ENCODE data around the gene PDCL3.

PDCL3 gene

DNA sequence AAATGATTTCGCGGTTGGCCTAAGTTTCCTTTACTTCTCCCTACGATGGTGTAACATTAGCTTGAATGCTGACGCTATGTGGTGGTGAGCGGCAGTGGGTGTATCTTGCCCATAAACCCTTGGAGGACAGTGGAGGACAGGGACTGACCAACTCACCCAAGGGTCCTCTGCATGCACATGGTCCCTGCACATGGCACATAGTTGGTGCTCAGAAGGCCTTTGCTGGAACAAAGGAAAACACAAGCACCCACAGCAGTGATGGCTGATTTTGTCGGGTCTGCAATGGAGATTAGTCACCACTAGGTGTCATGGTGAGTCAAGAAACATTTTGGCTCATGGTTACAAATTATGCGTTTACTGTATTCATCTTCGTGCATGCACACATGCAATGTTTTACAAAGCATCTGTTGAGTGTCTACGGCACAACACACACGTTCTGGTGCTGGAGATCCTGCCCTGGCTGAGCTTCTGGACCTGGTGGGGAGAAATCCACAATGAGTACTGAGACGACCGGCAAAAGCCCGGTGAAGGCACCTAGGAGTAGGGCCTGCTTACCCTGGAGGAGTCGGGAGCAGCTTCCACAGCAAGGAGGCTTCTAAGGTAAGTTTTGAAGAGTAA lies 44.0 kb downstream of the PDCL3 start:
- H3K4me1 ChIP-seq (ENCODE audit: low read length), result no peaks in the 10 kb centered on the region
- no peak overlapping the region for H3K4me2 ChIP-seq (ENCODE audit: low read depth, low read length)
- TF ChIP-seq, protein P1, sequence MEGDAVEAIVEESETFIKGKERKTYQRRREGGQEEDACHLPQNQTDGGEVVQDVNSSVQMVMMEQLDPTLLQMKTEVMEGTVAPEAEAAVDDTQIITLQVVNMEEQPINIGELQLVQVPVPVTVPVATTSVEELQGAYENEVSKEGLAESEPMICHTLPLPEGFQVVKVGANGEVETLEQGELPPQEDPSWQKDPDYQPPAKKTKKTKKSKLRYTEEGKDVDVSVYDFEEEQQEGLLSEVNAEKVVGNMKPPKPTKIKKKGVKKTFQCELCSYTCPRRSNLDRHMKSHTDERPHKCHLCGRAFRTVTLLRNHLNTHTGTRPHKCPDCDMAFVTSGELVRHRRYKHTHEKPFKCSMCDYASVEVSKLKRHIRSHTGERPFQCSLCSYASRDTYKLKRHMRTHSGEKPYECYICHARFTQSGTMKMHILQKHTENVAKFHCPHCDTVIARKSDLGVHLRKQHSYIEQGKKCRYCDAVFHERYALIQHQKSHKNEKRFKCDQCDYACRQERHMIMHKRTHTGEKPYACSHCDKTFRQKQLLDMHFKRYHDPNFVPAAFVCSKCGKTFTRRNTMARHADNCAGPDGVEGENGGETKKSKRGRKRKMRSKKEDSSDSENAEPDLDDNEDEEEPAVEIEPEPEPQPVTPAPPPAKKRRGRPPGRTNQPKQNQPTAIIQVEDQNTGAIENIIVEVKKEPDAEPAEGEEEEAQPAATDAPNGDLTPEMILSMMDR (IDR thresholded peaks at IDR 0.05; ENCODE audit: low read length), result peak; percentile 79
- no peak for TF ChIP-seq EZH2phosphoT487 (IDR thresholded peaks at IDR 0.05; ENCODE audit: low read length)
- H3K27me3 ChIP-seq (replicated peaks; ENCODE audit: insufficient read depth, low read length), result no peaks in the 10 kb centered on the region
- no peaks in the 10 kb centered on the region for H3K9me3 ChIP-seq (replicated peaks; ENCODE audit: insufficient read depth, low read length)
- H3K79me2 ChIP-seq (ENCODE audit: low read length), result no peaks in the 10 kb centered on the region
- H3K9ac ChIP-seq (ENCODE audit: low read length), result no peak overlapping the region
- H3K27ac ChIP-seq (ENCODE audit: low read length), result no peak overlapping the region
- no peak overlapping the region for H3K4me3 ChIP-seq (ENCODE audit: low read length)
- H4K20me1 ChIP-seq (ENCODE audit: insufficient read depth, low read length), result no peaks in the 10 kb centered on the region
- H3K9me2 ChIP-seq (replicated peaks; ENCODE audit: insufficient read depth, low read length), result no peaks in the 10 kb centered on the region
- peak overlapping the region; percentile 27; the same call in 1 of the 2 replicates for H2AFZ ChIP-seq (ENCODE audit: low read length)
- DNase-seq, result peak; percentile 35
- H3K36me3 ChIP-seq (replicated peaks; ENCODE audit: insufficient read depth, low read length), result no peaks in the 10 kb centered on the region
- H3F3A ChIP-seq (ENCODE audit: insufficient read depth, low read length), result no peaks in the 10 kb centered on the region

DNA sequence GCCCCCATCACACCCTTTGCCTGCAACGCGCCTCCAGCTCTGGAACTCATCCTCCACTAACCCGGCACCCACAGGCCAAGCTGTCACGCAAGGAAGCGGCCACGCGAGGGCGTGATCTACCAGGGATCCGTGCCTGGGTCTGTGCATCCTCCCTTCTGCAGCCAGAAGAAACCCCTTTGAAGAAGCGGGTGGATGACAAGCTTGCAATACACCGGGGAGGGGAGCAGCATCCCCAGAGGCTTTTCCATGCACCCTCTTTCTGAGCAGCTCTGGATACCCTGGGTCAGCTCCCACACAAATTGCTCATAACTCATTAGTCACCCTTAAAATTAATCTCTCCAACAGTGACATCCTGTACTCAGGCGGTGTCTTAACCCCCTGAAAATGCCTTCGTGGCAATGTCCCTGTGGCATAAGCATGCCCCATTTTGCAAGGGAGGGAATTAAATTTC lies 47.6 kb downstream of the PDCL3 start:
- Histone ChIP-seq H3K4me1 (ENCODE audit: low read length) (no peaks in the 10 kb centered on the region), H3K9me3 (replicated peaks; ENCODE audit: insufficient read depth, low read length) (no peaks in the 10 kb centered on the region), H3K4me2 (ENCODE audit: low read depth, low read length) (no peak overlapping the region), H3K79me2 (ENCODE audit: low read length) (no peaks in the 10 kb centered on the region), H3K9me2 (replicated peaks; ENCODE audit: insufficient read depth, low read length) (no peaks in the 10 kb centered on the region), H4K20me1 (ENCODE audit: insufficient read depth, low read length) (no peaks in the 10 kb centered on the region), H3K9ac (ENCODE audit: low read length) (no peak overlapping the region), H3K36me3 (replicated peaks; ENCODE audit: insufficient read depth, low read length) (no peaks in the 10 kb centered on the region), H3K27me3 (replicated peaks; ENCODE audit: insufficient read depth, low read length) (no peaks in the 10 kb centered on the region), H3F3A (ENCODE audit: insufficient read depth, low read length) (no peaks in the 10 kb centered on the region), H2AFZ (ENCODE audit: low read length) (no peak overlapping the region), H3K27ac (ENCODE audit: low read length) (no peak overlapping the region), H3K4me3 (ENCODE audit: low read length) (no peak overlapping the region)
- peak; percentile 52 for DNase-seq
- TF ChIP-seq, protein P1 (IDR thresholded peaks at IDR 0.05; ENCODE audit: low read length), result peak; percentile 57
- no peak for TF ChIP-seq EZH2 (optimal IDR thresholded peaks at IDR 0.05; ENCODE audit: low read depth, low read length)

DNA sequence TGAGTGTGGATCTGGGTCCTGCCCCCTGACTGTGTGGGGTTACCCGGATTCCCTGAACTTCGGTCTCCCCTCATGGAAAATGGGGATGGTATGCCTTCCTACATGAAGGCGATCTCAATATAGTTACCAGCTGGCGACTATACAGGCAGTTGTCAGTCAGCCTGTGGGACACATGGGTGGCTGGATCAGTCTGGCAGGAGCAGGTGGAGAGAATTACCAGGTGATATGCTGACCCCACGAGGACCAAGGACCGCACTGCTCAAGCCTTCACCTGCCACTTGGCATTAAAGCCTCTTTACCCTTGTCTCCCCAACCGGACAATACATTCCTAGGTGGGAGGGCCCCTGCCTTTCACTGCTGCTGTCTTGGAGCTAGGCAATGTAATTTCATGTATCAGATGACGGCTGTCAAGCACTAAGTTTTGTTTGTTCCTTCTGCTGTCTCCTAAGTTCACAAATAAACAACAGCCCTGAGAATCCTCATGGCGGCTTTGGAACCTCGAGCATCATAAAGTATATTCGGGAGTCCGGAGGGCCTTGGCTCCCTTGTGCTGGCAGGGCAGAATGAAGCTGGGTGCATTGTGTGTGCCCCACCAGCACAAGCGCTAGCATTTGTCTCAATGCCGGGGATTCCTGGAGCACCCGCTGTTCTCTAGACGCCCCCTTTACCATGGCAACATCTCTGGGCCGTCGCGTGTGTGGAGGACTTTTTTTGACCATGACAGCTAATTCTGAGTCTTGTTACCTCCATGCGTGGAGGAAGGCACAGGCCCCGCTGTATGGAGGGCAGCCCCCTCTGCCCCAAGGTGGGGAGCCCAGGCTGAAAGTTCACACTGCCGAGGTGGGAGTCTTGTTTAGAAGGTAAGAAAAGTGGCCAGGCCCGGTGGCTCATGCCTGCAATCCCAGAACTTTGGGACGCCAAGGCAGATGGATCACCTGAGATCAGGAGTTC lies 48.6 kb downstream of the PDCL3 start:
- no peaks in the 10 kb centered on the region for H3K9me3 ChIP-seq (replicated peaks; ENCODE audit: insufficient read depth, low read length)
- no peaks in the 10 kb centered on the region for H3K79me2 ChIP-seq (ENCODE audit: low read length)
- H3K9me2 ChIP-seq (replicated peaks; ENCODE audit: insufficient read depth, low read length), result no peaks in the 10 kb centered on the region
- no peak for TF ChIP-seq EZH2phosphoT487 (IDR thresholded peaks at IDR 0.05; ENCODE audit: low read length)
- TF ChIP-seq, protein P1 (IDR thresholded peaks at IDR 0.05; ENCODE audit: low read length), result no peak
- TF ChIP-seq EZH2 (optimal IDR thresholded peaks at IDR 0.05; ENCODE audit: low read depth, low read length), result no peak
- no peak overlapping the region for H3K4me2 ChIP-seq (ENCODE audit: low read depth, low read length)
- no peaks in the 10 kb centered on the region for H3F3A ChIP-seq (ENCODE audit: insufficient read depth, low read length)
- H2AFZ ChIP-seq (ENCODE audit: low read length), result no peak overlapping the region
- H3K9ac ChIP-seq (ENCODE audit: low read length), result no peak overlapping the region
- H3K36me3 ChIP-seq (replicated peaks; ENCODE audit: insufficient read depth, low read length), result no peaks in the 10 kb centered on the region
- H4K20me1 ChIP-seq (ENCODE audit: insufficient read depth, low read length), result no peaks in the 10 kb centered on the region
- no peak overlapping the region for H3K27ac ChIP-seq (ENCODE audit: low read length)
- no peak for DNase-seq
- H3K4me1 ChIP-seq (ENCODE audit: low read length), result no peaks in the 10 kb centered on the region
- no peaks in the 10 kb centered on the region for H3K27me3 ChIP-seq (replicated peaks; ENCODE audit: insufficient read depth, low read length)
- H3K4me3 ChIP-seq (ENCODE audit: low read length), result no peak overlapping the region

Measured in MM.1S (cell line).